Ascending aorta (tissue), 2 donors: Measurements from ENCODE around the gene TXNRD3. TPM values are rescaled to one million over a fixed set of nuclear protein-coding genes. Genes with fewer than 3 reads are reported as not detected.

Experiments used
- DNase-seq, 2 donors: peaks; one replicate each; pipeline ENCODE4 v3.0.0-alpha.2; 2019; ENCODE audit warnings: low spot score in 2 of 2
- H3K27ac ChIP-seq, 2 donors: fragments of 200-600 bp; sonication (generic); one replicate each; pipeline ENCODE4 v1.5.1; 2016 to 2017; ENCODE audit warnings: mild to moderate bottlenecking in 1 of 2
- H3K27me3 ChIP-seq: fragments of 200-600 bp; sonication (generic); one replicate; pipeline ENCODE4 v1.5.1; 2017
- H3K36me3 ChIP-seq, 2 donors: fragments of 200-600 bp; sonication (generic); one replicate each; pipeline ENCODE4 v1.5.1; 2016
- H3K4me1 ChIP-seq, 2 donors: fragments of 200-600 bp; sonication (generic); one replicate each; pipeline ENCODE4 v1.5.1; 2016 to 2017; ENCODE audit warnings: mild to moderate bottlenecking in 1 of 2
- H3K4me3 ChIP-seq, 2 donors: fragments of 200-600 bp; sonication (generic); one replicate each; pipeline ENCODE4 v1.5.1; 2016 to 2017; ENCODE audit warnings: mild to moderate bottlenecking in 1 of 2
- H3K9me3 ChIP-seq, 2 donors: fragments of 200-600 bp; sonication (generic); one replicate each; pipeline ENCODE4 v1.5.1; 2016
- CTCF ChIP-seq, 3 experiments: fragments of 200-600 bp in 2 of 3; fragments of 450-650 bp in 1 of 3; sonication (generic) in 2 of 3; IDR thresholded peaks; one replicate each; pipeline ENCODE4 v1.5.1; 2016 to 2019; ENCODE audit warnings: antibody characterized with exemption in 3 of 3, mild to moderate bottlenecking in 1 of 3, moderate library complexity in 1 of 3
- intact Hi-C: fragments of 100-400 bp; cut with DNase I; formaldehyde crosslinking; loops from one replicate; pipeline ENCODE4 v1.15.1; 2023
- total RNA-seq: library from RNA; depleted of rRNA; stranded (reverse); fragments of >200 nt; gene quantifications from one replicate; pipeline ENCODE4 v1.1.0, GENCODE V29; 2016

The TXNRD3 gene
- total RNA-seq, 1 donor from 2014 or later = 18.9 TPM

GRCh38 chr3:126677862-126678503, 23.1 kb upstream of the TXNRD3 start:
- Histone ChIP-seq H3K27me3 (no peaks in the 10 kb centered on the region), H3K27ac (peak overlapping the region in 1 of 2 donors; percentile 45)
- intact Hi-C loops = loop anchor here (2.0 kb wide), 4 partner anchors 75 to 867 kb away; partner anchors contain the start of gene PLXNA1

GRCh38 chr3:126676919-126677705, 22.2 kb upstream of the TXNRD3 start:
- Histone ChIP-seq H3K4me3 (no peak overlapping the region), H3K27me3 (no peaks in the 10 kb centered on the region), H3K27ac (no peak overlapping the region), H3K9me3 (peaks cover 0 to 4% of the 10 kb centered on the region in 2 donors), H3K36me3 (no peaks in the 10 kb centered on the region), H3K4me1 (peaks cover 0 to 8% of the 10 kb centered on the region in 2 donors)
- no peak for DNase-seq
- no peak for TF ChIP-seq CTCF (IDR thresholded peaks at IDR 0.05)
- intact Hi-C loops = no loop called here

More at GRCh38 chr3:126677862-126678503, 23.1 kb upstream of the TXNRD3 start:
- Histone ChIP-seq H3K36me3 (no peaks in the 10 kb centered on the region), H3K4me3 (no peak overlapping the region), H3K4me1 (peaks cover 0 to 10% of the 10 kb centered on the region in 2 donors), H3K9me3 (peaks cover 0 to 4% of the 10 kb centered on the region in 2 donors)
- TF ChIP-seq CTCF (IDR thresholded peaks at IDR 0.05) = no peak
- no peak for DNase-seq

GRCh38 chr3:126672741-126673140, 17.8 kb upstream of the TXNRD3 start:
- TF ChIP-seq CTCF (IDR thresholded peaks at IDR 0.05) = no peak
- intact Hi-C loops = no loop called here

GRCh38 chr3:126672340-126672739, 17.4 kb upstream of the TXNRD3 start:
- TF ChIP-seq CTCF (IDR thresholded peaks at IDR 0.05) = no peak
- Histone ChIP-seq H3K27me3 (no peaks in the 10 kb centered on the region), H3K4me3 (no peak overlapping the region), H3K9me3 (peaks cover 0 to 4% of the 10 kb centered on the region in 2 donors), H3K4me1 (no peaks in the 10 kb centered on the region), H3K36me3 (no peaks in the 10 kb centered on the region), H3K27ac (no peak overlapping the region)
- intact Hi-C loops = no loop called here
- no peak for DNase-seq

More at GRCh38 chr3:126672741-126673140, 17.8 kb upstream of the TXNRD3 start:
- H3K9me3 ChIP-seq = peaks cover 0 to 4% of the 10 kb centered on the region in 2 donors
- no peaks in the 10 kb centered on the region for H3K36me3 ChIP-seq
- H3K4me3 ChIP-seq = no peak overlapping the region
- DNase-seq = no peak
- H3K27me3 ChIP-seq = no peaks in the 10 kb centered on the region
- H3K27ac ChIP-seq = no peak overlapping the region
- H3K4me1 ChIP-seq = no peaks in the 10 kb centered on the region

GRCh38 chr3:126671521-126671920, 16.6 kb upstream of the TXNRD3 start:
- Histone ChIP-seq H3K27me3 (no peaks in the 10 kb centered on the region), H3K4me3 (no peak overlapping the region), H3K9me3 (peaks cover 0 to 4% of the 10 kb centered on the region in 2 donors), H3K27ac (no peak overlapping the region), H3K4me1 (no peaks in the 10 kb centered on the region), H3K36me3 (no peaks in the 10 kb centered on the region)
- no peak for TF ChIP-seq CTCF (IDR thresholded peaks at IDR 0.05)
- no peak for DNase-seq
- intact Hi-C loops = no loop called here
